ENCODE measurements around the gene CA12.

Gene CA12

DNA sequence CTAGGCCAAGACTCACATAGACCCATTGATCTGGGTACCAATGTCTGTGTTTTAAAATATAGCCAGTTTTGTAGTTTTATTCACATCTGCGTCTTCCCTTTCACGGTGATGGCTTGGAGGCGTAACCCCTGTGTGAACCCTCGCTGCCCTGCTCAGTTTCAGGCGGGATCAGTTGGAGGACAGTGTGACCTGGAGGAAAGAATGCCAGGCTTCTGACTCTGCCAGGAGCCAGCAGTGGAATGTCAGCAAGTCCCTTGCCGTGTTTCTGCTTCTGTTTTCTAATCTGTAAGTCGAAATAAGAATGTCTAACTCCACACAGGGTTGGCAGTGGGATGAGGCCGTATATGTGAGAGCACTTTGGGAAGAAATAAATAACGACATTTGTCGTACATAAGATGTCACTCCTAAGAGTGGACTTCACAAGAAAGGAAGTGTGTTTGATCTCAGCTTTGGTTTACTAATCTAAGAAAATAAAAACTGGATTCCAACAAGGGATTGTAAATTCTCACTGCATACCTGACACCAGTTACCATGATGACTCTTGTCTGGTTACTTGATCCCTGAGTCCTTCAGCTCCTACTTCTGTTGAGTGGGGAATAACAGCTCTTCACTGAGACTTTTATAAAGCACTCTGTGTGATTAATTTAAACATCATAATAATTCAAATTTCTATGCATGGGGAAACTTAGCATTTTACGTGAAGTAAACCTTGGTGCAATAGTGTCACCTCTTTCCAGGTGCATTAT lies 6.3 kb upstream of the CA12 start:
- Histone ChIP-seq H3K27me3 (ENCODE audit: control insufficient read depth in 1 of 2, insufficient read depth in 2 of 2, low read length in 2 of 2) (no peaks in the 10 kb centered on the region), H3K4me3 (ENCODE audit: low read length in 2 of 2) (no peak overlapping the region), H3K36me3 (ENCODE audit: control insufficient read depth in 2 of 2, insufficient read depth in 2 of 2, low read length in 2 of 2) (no peaks in the 10 kb centered on the region), H3K4me1 (ENCODE audit: control insufficient read depth, insufficient read depth, low read length) (no peaks in the 10 kb centered on the region), H3K27ac (ENCODE audit: low read length) (no peak overlapping the region), H3K9me3 (ENCODE audit: control insufficient read depth in 2 of 2, low read length in 2 of 2) (no peaks in the 10 kb centered on the region), H3K9ac (ENCODE audit: low read length in 2 of 2) (no peak overlapping the region)

DNA sequence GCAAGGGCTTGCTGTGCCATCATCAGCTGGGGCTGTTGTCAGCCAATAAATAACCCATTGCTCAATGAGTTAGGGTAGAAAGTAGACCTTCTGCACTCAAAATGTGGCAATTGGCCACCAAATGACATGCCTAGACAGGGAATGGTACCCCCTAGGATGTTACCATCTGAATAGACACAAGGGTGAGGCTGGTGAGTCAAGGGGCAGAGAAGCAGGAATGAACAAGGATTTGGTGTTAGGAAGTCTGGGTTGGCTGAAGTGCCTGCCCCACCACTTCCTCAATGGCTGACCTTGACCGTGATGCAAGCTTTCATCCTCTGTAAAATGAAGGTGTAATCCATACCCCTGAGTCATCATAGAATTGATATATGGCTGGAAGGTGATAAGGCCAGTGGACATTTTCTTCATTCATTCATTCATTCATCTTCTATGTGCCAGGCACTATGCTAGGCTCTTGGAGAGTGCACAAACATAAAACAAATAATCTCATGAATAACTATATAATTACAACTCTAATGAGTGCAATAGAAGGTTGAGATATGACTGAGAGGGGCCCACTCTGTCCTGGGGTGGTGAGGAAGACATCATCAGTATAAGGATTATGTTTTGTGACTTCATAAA lies 4.4 kb upstream of the CA12 start:
- H3K9me3 ChIP-seq (ENCODE audit: control insufficient read depth in 2 of 2, low read length in 2 of 2) = no peaks in the 10 kb centered on the region
- H3K27me3 ChIP-seq (ENCODE audit: control insufficient read depth in 1 of 2, insufficient read depth in 2 of 2, low read length in 2 of 2) = no peaks in the 10 kb centered on the region
- no peak overlapping the region for H3K4me3 ChIP-seq (ENCODE audit: low read length in 2 of 2)
- no peaks in the 10 kb centered on the region for H3K36me3 ChIP-seq (ENCODE audit: control insufficient read depth in 2 of 2, insufficient read depth in 2 of 2, low read length in 2 of 2)
- peaks cover 11% of the 10 kb centered on the region for H3K4me1 ChIP-seq (ENCODE audit: control insufficient read depth, insufficient read depth, low read length)
- no peak overlapping the region for H3K27ac ChIP-seq (ENCODE audit: low read length)
- no peak overlapping the region for H3K9ac ChIP-seq (ENCODE audit: low read length in 2 of 2)

DNA sequence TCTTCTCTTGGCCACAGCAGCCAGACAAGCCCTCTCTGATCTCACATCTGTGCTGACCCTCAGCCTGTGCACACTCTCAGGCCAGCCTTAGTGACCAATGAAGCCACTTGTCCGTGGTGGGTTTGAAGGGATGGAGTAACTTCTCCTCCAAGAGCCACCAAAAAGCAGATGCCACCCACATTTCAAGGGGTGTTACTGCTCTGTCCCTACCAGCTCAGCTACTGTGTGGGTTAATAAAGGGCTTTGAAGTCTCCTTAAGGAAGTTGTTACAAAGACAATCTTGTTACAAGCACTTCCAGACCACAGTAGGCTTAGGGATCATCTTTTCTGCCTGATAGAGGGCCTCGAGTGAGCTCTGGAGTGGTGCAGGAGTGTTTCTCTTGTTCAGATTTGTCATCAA lies 3.3 kb upstream of the CA12 start:
- Histone ChIP-seq H3K27me3 (ENCODE audit: control insufficient read depth in 1 of 2, insufficient read depth in 2 of 2, low read length in 2 of 2) (peaks cover 3 to 5% of the 10 kb centered on the region in 2 donors), H3K4me1 (ENCODE audit: control insufficient read depth, insufficient read depth, low read length) (peaks cover 16% of the 10 kb centered on the region), H3K27ac (ENCODE audit: low read length) (no peak overlapping the region), H3K36me3 (ENCODE audit: control insufficient read depth in 2 of 2, insufficient read depth in 2 of 2, low read length in 2 of 2) (no peaks in the 10 kb centered on the region), H3K9me3 (ENCODE audit: control insufficient read depth in 2 of 2, low read length in 2 of 2) (no peaks in the 10 kb centered on the region), H3K9ac (ENCODE audit: low read length in 2 of 2) (no peak overlapping the region), H3K4me3 (ENCODE audit: low read length in 2 of 2) (no peak overlapping the region)

DNA sequence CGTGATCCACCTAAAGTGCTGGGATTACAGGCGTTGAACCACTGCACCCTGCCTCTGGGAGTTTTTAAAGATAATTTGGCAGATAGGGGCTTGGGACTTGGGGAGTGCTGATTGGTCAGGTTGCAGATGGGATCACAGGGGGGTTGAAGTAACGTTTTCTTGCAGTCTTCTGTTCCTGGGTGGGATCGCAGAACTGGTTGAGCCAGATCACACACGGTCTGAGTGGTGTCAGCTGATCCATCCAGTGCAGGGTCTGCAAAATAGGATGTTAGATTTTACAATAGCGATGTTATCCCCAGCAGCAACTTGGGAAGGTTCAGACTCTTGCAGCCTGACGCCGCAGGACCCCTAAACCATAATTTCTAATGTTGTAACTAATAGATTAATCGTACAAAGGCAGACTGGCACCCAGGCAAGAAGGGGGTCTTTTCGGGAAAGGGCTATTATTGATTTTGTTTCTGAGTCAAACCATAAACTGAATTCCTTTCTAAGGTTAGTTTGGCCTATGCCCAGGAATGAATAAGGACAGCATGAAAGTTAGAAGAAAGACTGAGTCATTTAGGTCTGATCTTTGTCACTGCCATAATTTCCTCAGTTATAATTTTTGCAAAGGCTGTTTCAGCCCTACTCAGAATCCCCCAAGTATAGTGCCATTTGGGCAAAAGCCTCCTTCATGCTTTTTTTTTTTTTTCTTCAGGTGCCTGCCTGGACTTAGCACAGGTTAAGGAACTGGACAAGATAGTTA lies 1.5 kb upstream of the CA12 start:
- Histone ChIP-seq H3K4me1 (ENCODE audit: control insufficient read depth, insufficient read depth, low read length) (peaks cover 16% of the 10 kb centered on the region), H3K27me3 (ENCODE audit: control insufficient read depth in 1 of 2, insufficient read depth in 2 of 2, low read length in 2 of 2) (peaks cover 5 to 9% of the 10 kb centered on the region in 2 donors), H3K27ac (ENCODE audit: low read length) (no peak overlapping the region), H3K4me3 (ENCODE audit: low read length in 2 of 2) (no peak overlapping the region), H3K9ac (ENCODE audit: low read length in 2 of 2) (no peak overlapping the region), H3K36me3 (ENCODE audit: control insufficient read depth in 2 of 2, insufficient read depth in 2 of 2, low read length in 2 of 2) (no peaks in the 10 kb centered on the region), H3K9me3 (ENCODE audit: control insufficient read depth in 2 of 2, low read length in 2 of 2) (no peaks in the 10 kb centered on the region)

DNA sequence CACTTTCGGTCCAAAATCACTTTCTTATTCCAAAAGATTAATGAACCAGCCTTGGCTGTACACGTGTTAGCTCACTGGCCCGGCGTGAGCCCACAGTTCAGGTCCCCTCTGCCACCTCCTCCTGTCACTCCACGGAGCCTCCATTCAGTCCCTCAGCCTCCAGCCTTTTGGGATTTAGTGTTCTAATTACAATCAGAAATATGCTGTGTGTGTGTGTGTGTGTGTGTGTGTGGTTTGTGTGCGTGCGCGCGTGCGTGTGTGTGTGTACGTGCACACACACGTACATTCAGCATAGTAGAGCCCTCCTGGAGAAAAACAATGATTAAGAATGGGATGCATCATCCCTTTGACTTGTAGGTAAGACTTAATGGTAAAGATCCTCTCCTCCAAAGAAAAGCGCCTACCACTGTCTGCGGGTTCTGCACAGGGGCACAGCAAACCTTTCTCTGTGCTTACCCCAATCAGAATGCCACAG lies 801 bp downstream of the CA12 start:
- Histone ChIP-seq H3K4me1 (ENCODE audit: control insufficient read depth, insufficient read depth, low read length) (peaks cover 16% of the 10 kb centered on the region), H3K36me3 (ENCODE audit: control insufficient read depth in 2 of 2, insufficient read depth in 2 of 2, low read length in 2 of 2) (no peaks in the 10 kb centered on the region), H3K27me3 (ENCODE audit: control insufficient read depth in 1 of 2, insufficient read depth in 2 of 2, low read length in 2 of 2) (peaks cover 5 to 10% of the 10 kb centered on the region in 2 donors), H3K4me3 (ENCODE audit: low read length in 2 of 2) (peak overlapping the region; percentile 70 to 74), H3K9ac (ENCODE audit: low read length in 2 of 2) (peak overlapping the region; percentile 36 to 39), H3K27ac (ENCODE audit: low read length) (no peak overlapping the region), H3K9me3 (ENCODE audit: control insufficient read depth in 2 of 2, low read length in 2 of 2) (no peaks in the 10 kb centered on the region)

DNA sequence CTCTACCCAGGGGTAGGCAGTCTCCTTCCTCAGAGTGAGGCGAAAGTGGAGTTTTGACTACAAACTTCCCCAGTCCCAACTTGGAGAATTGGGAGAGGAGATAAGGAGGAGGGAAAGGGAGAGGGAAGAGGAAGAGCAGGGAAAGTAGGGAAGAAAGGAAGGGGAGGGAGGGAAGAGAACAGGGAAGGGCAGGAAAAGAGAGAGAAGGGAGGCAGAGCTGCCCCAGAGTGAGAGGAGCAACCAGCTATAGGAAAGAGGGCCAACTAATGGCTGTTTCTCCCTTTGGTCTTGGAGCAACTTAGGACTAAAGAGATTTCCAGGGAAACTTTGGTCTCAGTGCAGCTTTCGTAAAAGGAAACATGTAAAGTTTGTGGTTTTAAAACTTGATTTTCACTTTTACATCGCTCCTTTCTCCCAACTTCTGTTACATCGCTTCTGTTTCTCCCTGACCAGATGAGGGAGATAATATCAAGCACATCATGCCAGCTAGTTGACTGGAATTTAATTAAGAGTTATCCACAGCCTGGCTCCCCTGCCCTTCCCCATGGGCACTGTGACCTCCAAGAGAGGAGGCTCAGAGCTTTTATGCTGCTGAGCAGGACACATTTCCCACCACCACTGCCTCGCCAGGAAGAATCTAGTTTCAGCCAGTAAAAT lies 1.4 kb downstream of the CA12 start:
- Histone ChIP-seq H3K9ac (ENCODE audit: low read length in 2 of 2) (no peak overlapping the region), H3K4me3 (ENCODE audit: low read length in 2 of 2) (peak overlapping the region in 1 of 2 donors; percentile 74), H3K27me3 (ENCODE audit: control insufficient read depth in 1 of 2, insufficient read depth in 2 of 2, low read length in 2 of 2) (peaks cover 5 to 10% of the 10 kb centered on the region in 2 donors), H3K4me1 (ENCODE audit: control insufficient read depth, insufficient read depth, low read length) (peaks cover 19% of the 10 kb centered on the region), H3K9me3 (ENCODE audit: control insufficient read depth in 2 of 2, low read length in 2 of 2) (no peaks in the 10 kb centered on the region), H3K36me3 (ENCODE audit: control insufficient read depth in 2 of 2, insufficient read depth in 2 of 2, low read length in 2 of 2) (no peaks in the 10 kb centered on the region), H3K27ac (ENCODE audit: low read length) (no peak overlapping the region)

DNA sequence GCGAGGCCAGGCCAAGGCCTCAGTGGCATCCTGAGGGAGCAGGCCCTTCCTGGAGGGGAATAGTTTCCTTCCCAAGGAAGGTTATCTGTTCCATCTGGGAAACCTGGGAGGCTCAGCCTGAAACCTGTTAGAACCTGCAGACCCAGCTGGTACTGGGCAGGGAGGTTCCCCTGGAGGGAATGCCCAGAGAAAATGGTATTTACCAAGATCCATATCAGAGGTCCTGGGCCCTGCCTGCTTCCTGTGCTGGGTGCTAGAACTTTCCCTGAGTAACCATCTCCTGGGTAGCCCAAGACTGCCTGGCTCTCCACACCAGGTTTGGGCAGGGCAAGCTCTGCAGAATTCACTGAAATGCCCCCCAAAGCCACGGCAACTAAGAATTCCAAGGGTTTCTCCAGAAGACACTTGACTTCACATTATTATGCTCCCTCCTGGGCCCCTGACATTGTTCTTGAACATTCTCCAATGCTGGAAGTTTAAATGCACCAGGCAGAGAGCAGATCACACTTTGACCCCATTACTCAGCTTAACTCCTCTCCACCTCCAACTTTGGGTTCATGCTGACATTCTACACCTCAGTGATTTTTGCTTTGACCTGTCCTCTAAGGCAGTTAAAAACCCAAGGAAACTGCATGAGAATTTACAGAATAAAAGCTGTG lies 2.0 kb downstream of the CA12 start:
- H3K4me3 ChIP-seq (ENCODE audit: low read length in 2 of 2) = no peak overlapping the region

DNA sequence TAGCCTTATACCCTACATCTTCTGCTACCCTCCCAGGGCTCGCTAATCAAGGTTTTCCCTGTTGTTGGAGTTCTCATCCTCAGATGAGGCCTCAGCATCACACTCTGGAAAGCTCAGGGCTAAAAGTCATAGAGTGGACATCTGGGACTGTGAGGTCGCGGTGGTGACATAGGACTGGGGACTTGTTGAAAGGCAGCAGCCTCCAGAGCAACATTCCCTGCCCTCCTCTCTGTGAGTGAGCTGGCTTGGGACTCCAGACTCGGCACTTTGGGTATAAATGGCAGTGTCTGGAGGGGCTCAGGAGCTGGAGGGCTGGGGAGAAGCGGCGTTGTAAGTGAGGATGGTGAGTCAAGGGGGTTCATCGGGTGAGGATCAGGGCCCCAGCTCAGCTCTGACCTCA lies 2.7 kb downstream of the CA12 start:
- H3K27me3 ChIP-seq (ENCODE audit: control insufficient read depth in 1 of 2, insufficient read depth in 2 of 2, low read length in 2 of 2) = peaks cover 5 to 10% of the 10 kb centered on the region in 2 donors
- H3K36me3 ChIP-seq (ENCODE audit: control insufficient read depth in 2 of 2, insufficient read depth in 2 of 2, low read length in 2 of 2) = no peaks in the 10 kb centered on the region
- H3K9ac ChIP-seq (ENCODE audit: low read length in 2 of 2) = no peak overlapping the region
- H3K27ac ChIP-seq (ENCODE audit: low read length) = no peak overlapping the region
- no peak overlapping the region for H3K4me3 ChIP-seq (ENCODE audit: low read length in 2 of 2)
- H3K9me3 ChIP-seq (ENCODE audit: control insufficient read depth in 2 of 2, low read length in 2 of 2) = no peaks in the 10 kb centered on the region
- peaks cover 29% of the 10 kb centered on the region for H3K4me1 ChIP-seq (ENCODE audit: control insufficient read depth, insufficient read depth, low read length)

More for the DNA sequence above, 2.0 kb downstream of the CA12 start:
- H3K4me1 ChIP-seq (ENCODE audit: control insufficient read depth, insufficient read depth, low read length) = peaks cover 25% of the 10 kb centered on the region
- H3K9ac ChIP-seq (ENCODE audit: low read length in 2 of 2) = no peak overlapping the region
- no peak overlapping the region for H3K27ac ChIP-seq (ENCODE audit: low read length)
- H3K36me3 ChIP-seq (ENCODE audit: control insufficient read depth in 2 of 2, insufficient read depth in 2 of 2, low read length in 2 of 2) = no peaks in the 10 kb centered on the region
- H3K9me3 ChIP-seq (ENCODE audit: control insufficient read depth in 2 of 2, low read length in 2 of 2) = no peaks in the 10 kb centered on the region
- peaks cover 5 to 10% of the 10 kb centered on the region in 2 donors for H3K27me3 ChIP-seq (ENCODE audit: control insufficient read depth in 1 of 2, insufficient read depth in 2 of 2, low read length in 2 of 2)

DNA sequence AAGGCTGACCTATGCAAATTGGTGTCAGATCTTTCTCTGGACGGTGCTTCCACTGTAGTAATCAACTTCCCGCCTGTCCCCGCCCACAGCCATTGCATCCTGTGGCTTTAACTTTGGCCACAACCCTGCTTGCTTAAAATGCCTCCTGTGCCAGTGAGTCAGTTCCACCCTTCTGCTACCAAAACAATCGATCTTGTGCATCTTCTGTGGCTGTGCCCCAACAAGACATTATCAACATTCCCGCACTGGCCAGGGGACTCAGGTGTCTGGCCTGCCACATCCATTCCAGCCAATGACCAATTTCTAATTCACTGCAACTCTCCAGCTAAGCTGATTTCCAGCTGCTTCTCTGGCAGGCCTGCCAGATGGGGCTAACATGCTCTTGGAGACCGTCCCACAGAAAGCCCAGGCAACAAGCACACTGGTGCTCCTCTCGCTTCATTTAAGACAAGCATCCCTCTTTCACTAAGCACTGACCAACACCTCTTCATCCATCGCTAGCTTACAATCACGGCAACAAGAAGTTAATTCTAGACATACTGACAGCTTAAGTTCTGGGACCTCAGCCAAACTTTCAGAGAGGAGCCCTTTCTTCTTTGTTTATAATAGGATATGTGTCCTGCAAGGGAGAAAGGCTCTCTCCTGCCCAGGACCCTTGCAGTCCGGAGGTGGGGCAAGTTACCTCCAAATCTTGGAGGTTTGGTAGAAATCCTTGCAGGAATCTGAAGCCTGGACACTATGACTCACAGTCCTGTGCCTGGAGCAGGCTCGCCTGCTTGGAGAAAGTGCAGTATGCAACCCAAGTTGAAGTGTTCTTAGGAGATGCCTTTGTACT lies 6.7 kb downstream of the CA12 start:
- Histone ChIP-seq H3K36me3 (ENCODE audit: control insufficient read depth in 2 of 2, insufficient read depth in 2 of 2, low read length in 2 of 2) (no peaks in the 10 kb centered on the region), H3K4me1 (ENCODE audit: control insufficient read depth, insufficient read depth, low read length) (peaks cover 23% of the 10 kb centered on the region), H3K9me3 (ENCODE audit: control insufficient read depth in 2 of 2, low read length in 2 of 2) (no peaks in the 10 kb centered on the region), H3K4me3 (ENCODE audit: low read length in 2 of 2) (no peak overlapping the region), H3K27me3 (ENCODE audit: control insufficient read depth in 1 of 2, insufficient read depth in 2 of 2, low read length in 2 of 2) (peaks cover 0 to 7% of the 10 kb centered on the region in 2 donors), H3K9ac (ENCODE audit: low read length in 2 of 2) (no peak overlapping the region), H3K27ac (ENCODE audit: low read length) (peak overlapping the region; percentile 31)

Data from stomach smooth muscle (tissue), 2 donors.